ENCODE data around the gene TEP1. TPM values are rescaled to one million over a fixed set of nuclear protein-coding genes. Genes with fewer than 3 reads are reported as not detected.

TEP1 gene
- total RNA-seq, 4 donors from 2014 or later: 26.6 to 39.3 (median 29.7) TPM

DNA sequence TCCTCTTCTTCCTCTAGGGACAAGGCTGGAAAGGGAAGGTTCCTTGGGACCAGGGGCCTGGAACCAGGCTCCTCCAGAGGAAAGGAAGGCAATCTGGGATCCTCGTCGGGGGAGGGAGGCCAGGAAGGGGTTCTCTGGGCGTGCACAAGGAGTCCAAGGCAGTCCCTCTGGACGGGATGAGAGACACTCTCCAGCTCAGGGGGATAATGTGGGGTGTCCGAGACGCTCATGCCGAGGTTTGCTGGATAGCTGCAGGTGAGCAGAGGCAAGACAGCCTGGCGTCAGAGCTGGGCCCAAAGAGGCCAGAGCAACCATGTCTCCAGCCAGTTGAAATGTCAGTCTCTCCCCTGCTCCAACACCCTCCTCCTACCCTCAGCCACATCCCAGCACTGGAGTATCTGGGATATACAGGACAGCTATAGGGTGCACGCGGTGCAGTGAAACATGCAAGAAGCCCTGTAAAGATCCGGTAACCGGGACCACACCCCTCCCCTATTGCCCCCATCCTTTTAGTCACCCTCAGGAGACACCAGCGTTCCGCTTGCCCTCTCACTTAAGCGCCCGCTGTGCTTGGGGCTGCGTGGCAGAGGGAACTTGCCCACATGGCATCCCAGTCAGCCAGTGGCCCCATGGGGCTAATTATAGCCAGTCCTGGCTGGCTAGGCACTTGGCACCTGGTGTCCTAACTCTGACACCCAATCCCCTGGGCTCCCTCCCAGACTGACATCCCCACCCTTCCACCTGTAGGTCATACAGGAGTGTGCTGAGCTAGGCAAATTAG is 22.5 kb upstream of the TEP1 start, which contains the start of gene KLHL33:
KLHL33 (minus strand) TSS at position 585 of the 781 bp plus-strand sequence; CDS start at position 230, 355 bp downstream.
- Histone ChIP-seq H3K27ac (peak within 1 kb of the TSS in 1 of 3 donors; percentile 56), H3K4me1 (peaks cover 5 to 9% of the 10 kb centered on the region in 2 donors), H3K4me3 (replicated peaks in 1 of 3) (peak within 1 kb of the TSS in 1 of 3 donors; percentile 10), H3K36me3 (no peaks in the 10 kb centered on the region), H3K9me3 (no peaks in the 10 kb centered on the region), H3K27me3 (no peaks in the 10 kb centered on the region)
- TF ChIP-seq, protein P1, sequence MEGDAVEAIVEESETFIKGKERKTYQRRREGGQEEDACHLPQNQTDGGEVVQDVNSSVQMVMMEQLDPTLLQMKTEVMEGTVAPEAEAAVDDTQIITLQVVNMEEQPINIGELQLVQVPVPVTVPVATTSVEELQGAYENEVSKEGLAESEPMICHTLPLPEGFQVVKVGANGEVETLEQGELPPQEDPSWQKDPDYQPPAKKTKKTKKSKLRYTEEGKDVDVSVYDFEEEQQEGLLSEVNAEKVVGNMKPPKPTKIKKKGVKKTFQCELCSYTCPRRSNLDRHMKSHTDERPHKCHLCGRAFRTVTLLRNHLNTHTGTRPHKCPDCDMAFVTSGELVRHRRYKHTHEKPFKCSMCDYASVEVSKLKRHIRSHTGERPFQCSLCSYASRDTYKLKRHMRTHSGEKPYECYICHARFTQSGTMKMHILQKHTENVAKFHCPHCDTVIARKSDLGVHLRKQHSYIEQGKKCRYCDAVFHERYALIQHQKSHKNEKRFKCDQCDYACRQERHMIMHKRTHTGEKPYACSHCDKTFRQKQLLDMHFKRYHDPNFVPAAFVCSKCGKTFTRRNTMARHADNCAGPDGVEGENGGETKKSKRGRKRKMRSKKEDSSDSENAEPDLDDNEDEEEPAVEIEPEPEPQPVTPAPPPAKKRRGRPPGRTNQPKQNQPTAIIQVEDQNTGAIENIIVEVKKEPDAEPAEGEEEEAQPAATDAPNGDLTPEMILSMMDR (IDR thresholded peaks at IDR 0.05): no peak
- no peak for TF ChIP-seq POLR2A (IDR thresholded peaks at IDR 0.05)
- WGBS, 2 donors: 65 to 78% methylated on average over 16 to 17 of the region's 17 CpGs
- intact Hi-C loops (cut with DNase I): no loop called here
- no peak for DNase-seq

DNA sequence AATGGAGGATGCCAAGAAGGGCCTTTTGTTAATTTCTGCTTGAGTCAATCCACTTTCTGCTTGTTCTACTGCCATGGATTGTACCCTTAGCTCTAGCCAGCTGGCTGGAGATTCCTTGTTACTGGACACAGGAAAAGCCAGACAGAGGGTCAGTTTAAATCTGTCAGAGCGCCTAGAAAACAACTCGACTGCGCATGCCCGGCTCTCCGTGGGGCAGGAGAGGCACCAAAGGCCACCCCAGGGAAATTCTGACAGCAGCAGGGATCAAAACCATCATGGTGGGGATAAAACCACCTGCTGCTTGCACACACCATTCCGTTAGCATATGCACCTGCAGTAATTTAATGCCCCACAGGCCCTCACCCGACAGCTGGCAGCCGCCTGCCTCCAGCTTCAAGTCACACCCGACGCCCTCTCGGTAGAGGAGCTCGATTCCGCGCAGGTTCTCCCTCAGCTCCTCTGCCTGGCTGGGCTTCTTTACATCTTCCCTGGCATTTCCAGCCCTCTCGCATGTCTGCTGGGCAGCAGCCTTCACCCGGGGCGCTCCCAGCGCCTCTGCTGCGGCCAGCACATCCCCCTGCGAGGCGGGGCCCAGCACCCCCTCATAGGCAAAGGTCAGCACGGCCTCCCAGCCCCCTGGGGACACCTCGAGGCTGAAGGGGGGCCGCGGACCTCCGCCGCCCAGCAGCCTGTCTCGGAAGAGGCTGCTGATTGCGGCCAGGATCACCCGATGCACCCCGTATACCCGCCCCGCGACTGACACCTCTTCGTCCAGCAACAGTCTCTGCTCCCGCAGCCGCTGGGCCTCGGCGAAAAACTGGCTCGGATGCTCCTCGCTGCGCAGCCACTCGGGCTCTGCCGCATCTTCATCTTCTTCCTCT is 21.6 kb upstream of the TEP1 start:
- no peaks in the 10 kb centered on the region for H3K9me3 ChIP-seq
- intact Hi-C loops (cut with DNase I): no loop called here
- no peak for TF ChIP-seq POLR2A (IDR thresholded peaks at IDR 0.05)
- TF ChIP-seq, protein P1 (IDR thresholded peaks at IDR 0.05): no peak
- H3K4me3 ChIP-seq (replicated peaks in 1 of 3): peak overlapping the region in 1 of 3 donors; percentile 10
- WGBS, 2 donors: 26 to 34% methylated on average over 20 to 44 of the region's 44 CpGs
- peak overlapping the region in 1 of 3 donors; percentile 56 for H3K27ac ChIP-seq
- peaks cover 10 to 14% of the 10 kb centered on the region in 2 donors for H3K4me1 ChIP-seq
- no peaks in the 10 kb centered on the region for H3K36me3 ChIP-seq
- no peaks in the 10 kb centered on the region for H3K27me3 ChIP-seq
- peak; percentile 32 to 53 for DNase-seq

DNA sequence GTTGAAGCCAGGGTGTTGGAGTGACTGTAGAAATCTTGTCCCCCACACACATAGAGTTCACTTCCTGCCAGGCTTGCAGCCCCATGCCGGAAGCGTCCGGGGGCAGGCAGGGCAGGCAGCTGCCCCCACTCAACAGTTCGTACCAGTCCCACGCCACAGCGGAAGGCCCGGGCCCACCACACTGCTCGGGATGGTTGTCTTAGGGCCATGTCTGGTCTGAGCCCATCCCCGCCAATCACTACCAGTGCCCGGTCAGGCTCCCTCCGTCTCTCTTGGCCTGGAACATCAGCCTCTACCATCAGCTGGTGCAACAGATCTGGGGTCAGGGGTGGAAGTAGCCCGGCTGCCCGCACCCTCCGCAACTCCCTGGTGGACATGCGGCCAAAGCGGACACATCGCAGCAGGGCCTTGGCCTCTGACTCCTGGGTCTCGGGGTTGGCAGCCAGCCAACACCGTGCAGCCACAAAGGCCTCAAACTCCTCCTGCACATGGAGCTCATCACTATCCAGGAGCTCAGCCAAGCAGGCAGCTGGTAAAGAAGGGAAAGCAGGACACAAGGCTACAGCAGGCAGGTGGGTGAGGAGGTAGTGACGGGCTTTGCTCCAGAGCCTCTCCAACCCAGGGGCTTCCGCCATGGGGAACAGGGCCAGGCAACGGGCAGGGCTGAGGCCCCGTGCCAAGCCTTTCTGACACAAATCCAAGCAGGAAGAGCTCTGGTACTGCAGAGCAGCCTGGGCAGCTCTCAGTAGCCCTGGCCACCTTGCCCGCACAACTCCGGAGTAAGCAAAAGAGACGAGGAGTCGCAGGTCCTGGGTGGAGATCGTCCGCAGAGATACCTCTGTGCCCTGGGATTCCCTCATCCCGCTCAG is 16.7 kb upstream of the TEP1 start:
- TF ChIP-seq, protein P1 (IDR thresholded peaks at IDR 0.05): no peak
- no peak for TF ChIP-seq POLR2A (IDR thresholded peaks at IDR 0.05)
- H3K4me1 ChIP-seq: peaks cover 8% of the 10 kb centered on the region in 2 donors
- H3K9me3 ChIP-seq: no peaks in the 10 kb centered on the region
- H3K36me3 ChIP-seq: no peaks in the 10 kb centered on the region
- no peak overlapping the region for H3K4me3 ChIP-seq (replicated peaks in 1 of 3)
- H3K27ac ChIP-seq: no peak overlapping the region
- no peaks in the 10 kb centered on the region for H3K27me3 ChIP-seq
- DNase-seq: peak; percentile 63 to 64
- intact Hi-C loops (cut with DNase I): no loop called here
- 74 to 84% methylated on average over 17 to 25 of the region's 30 CpGs for WGBS, 2 donors

DNA sequence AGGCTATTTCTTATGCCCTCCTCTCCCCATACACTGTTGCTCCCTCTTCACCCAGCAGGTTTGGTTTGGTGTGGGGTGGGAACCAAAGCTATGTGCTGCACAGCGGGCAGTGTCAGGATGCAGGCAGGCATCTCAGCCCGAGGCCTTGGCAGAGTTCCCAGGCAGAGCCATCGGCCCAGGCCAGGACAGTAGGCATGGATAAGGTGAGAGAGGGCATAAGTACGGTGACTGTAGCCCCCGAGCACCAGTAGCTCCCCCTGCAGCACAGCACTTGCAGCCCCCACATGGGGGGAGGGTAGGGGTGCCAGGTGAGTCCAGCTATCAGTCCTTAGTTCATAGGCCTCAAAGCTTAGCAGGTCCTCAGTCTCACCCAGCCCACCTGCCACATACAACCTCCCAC is 15.5 kb upstream of the TEP1 start:
- Histone ChIP-seq H3K4me1 (peaks cover 5 to 6% of the 10 kb centered on the region in 2 donors), H3K9me3 (no peaks in the 10 kb centered on the region), H3K36me3 (no peaks in the 10 kb centered on the region), H3K27ac (no peak overlapping the region), H3K27me3 (no peaks in the 10 kb centered on the region), H3K4me3 (replicated peaks in 1 of 3) (no peak overlapping the region)
- intact Hi-C loops (cut with DNase I): no loop called here
- 27 to 35% methylated on average over 5 of the region's 5 CpGs for WGBS, 2 donors
- no peak for TF ChIP-seq POLR2A (IDR thresholded peaks at IDR 0.05)
- TF ChIP-seq, protein P1 (IDR thresholded peaks at IDR 0.05): no peak
- DNase-seq: no peak
